ENCODE results near the gene CCDC88C. TPM values are rescaled to one million over a fixed set of nuclear protein-coding genes. Genes with fewer than 3 reads are reported as not detected.

Gene CCDC88C
- polyA plus RNA-seq, 4 donors = 32.6 to 36.2 (median 34.0) TPM

DNA sequence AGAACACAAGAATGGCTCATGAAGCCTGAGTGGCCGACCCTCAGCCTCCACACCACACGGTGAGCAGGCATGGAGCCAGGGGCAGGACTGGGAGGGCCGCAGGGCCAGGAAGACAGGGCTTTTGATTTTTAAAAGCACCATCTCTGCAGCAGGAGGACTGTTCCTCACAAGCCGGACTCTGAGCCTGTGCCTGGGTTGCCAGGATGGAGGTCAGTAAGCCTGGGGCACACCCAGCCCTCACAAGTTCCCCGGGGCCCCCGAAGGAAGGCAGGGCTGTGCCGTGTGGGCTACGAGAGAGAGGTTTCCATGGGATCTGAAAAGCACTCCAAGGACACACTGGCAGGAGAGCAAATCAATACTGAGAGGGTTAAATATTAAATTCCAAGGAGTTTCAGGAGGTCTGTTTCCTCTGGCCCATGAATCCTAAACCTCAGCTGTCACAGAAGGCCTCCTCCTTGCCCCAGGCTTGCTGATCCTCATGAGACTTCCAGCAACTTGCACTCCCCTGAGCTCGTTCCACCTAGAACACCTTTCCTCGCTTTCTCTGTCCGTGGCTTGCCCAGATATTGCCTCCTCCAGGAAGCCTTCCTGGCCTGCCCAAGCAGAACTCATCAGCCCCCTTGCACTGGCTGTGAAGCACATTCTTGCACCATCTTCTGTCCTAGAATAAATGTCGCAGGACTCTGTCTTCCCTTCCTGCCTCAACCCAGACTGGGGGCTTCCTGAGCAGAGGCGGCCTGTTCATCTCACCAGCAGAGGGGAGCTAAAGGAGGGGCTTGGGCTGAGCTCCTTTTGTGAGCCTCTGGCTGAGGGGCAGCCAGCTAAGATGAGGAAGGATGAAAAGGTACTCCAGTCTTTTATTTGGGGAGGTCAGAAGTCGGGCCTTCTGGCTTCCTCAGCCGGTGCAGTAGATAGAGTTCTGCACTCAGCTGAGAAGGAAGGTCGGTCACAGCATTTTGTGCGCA, 64.6 kb downstream of the CCDC88C start:
- no peak for DNase-seq (ENCODE audit: low read depth in 4 of 4, low spot score in 3 of 4)

DNA sequence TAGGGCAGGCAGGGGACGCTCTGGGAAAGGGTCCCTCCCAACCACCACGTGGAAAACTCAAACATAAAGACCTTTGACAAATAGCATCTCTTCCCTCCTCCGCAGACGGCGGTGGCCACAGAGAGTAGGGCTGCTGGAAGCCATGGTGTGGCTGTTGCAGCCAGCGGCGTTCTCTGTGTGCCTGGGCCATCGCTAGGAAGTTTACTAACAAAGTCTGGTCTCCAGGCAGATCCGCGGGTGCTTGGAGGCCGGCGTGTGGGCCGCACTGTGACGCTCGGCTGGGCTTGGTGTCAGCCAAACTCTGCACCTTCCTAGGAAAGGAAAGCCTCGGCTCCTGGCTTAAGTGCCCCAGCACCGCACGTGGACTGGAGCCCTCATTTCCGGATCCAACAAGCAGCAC, 65.6 kb downstream of the CCDC88C start:
- no peak for DNase-seq (ENCODE audit: low read depth in 4 of 4, low spot score in 3 of 4)

DNA sequence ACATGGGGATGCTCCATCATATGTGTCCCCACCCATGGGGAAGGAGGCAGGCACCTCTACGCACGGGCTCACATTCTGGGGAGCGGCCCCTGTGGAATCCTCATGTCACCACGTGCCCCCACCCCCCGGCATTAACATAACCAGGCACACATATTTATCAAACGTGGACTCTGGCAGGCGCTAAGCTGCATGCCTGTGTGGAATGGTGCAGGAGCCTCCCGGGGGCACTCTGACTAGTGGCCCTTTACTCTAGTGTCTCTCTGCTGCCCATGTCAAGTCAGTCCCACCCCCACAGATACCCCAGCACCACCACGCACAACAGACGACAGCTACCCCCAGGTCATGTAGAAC, 66.1 kb downstream of the CCDC88C start:
- DNase-seq (ENCODE audit: low read depth in 4 of 4, low spot score in 3 of 4) = no peak

DNA sequence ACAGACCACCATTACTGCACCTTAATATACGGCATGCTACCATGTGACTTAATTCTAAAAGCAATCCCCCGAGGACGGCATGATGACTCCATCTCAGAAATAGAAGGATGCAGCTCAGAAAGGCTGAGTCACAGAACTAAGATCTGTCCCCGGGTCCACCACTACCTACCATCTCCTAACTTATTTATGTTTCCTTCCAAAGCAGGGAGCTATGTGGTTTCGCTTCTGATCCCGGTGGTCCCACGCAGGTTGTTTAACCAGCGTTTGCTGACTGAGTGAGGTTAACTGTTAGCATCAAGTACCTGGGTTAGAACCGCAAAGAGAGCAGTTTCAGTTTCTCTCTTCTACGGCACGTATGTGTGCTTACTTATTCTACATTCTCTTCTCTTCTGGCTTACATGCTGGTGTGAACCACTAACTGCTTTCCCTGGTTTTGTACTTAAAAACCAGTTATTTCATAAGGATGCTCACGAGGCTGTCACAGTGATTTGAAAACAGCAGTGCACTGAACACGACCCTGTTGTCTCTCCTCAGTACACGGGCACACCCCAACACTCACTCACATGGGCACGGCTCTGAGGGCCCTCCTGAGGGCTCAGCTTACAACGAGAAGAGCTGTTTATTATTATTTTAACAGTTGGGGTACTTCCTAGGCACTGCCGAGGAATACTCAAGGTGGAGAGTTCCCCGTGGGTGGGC, 66.7 kb downstream of the CCDC88C start:
- no peak for DNase-seq (ENCODE audit: low read depth in 4 of 4, low spot score in 3 of 4)

DNA sequence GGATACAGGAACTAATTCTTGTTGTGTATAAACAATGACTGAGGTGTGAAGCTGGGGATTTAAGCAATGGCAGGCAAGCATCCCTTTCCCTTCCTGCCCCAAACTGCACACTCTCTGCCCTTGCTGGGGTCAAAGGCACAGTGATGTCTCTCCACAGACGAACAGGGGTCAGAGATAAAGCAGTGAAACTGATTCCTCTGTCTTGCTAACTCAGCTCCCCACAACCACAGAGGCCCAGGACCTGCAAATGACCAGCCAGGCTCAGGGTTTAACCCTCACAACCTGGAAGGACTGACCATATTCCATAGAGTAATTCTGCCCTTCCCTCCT, 67.2 kb downstream of the CCDC88C start:
- no peak for DNase-seq (ENCODE audit: low read depth in 4 of 4, low spot score in 3 of 4)

DNA sequence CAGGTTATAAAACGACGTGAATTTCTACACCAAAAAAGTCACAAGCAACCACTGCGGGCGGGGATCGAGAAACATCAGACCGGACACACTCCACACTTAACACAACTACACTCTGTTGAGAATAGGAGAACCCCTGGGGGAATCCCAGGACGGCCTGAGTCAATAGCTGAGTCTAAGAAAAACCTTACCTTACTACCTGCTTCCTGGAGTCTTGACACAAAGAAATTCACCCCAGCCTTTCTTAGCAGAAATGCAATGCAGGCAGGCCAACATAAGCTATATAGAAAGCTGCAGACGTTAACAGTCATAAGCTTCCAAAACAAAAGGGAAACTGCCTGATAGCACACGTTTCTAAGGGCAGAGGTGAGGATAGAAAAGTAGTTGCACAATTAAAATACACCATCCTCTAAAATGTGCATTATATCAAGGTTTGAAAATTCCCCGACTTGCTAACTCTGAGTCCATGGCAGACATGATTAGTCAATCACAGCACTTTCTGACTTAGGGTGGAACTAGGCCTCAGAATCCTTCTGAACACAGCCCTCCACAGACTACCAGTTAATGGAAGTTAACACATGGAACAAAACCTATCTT, 68.0 kb downstream of the CCDC88C start:
- DNase-seq (ENCODE audit: low read depth in 4 of 4, low spot score in 3 of 4) = no peak

DNA sequence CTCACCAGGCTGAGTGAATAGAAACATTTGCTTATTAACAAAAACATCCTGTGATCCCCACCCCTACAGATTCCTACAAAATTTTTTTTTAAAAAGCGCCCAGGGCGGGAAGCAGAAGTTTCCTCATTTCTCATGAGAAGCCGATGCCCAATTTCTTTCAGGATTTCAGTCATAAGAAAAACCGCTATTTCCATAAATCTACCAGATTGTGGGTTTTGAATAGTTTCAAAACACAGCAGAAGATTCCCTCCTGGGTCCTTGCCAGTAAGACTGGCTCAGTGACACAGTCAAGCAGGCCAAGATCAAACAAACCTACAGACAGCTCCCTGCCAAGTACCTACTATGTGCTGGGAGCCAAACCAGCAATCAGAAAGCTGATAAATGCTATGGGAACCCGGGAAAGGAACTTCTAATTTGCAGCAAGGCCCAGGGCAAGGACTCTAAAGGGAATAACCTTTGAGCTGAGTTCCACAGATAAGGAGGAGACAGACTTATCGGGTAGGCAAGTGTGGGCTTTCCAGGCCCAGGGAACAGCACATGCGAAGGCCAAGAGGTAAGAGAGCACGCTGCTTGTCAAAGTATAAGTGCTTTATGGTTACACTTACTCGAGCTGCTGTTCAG, 68.7 kb downstream of the CCDC88C start:
- no peak for DNase-seq (ENCODE audit: low read depth in 4 of 4, low spot score in 3 of 4)

DNA sequence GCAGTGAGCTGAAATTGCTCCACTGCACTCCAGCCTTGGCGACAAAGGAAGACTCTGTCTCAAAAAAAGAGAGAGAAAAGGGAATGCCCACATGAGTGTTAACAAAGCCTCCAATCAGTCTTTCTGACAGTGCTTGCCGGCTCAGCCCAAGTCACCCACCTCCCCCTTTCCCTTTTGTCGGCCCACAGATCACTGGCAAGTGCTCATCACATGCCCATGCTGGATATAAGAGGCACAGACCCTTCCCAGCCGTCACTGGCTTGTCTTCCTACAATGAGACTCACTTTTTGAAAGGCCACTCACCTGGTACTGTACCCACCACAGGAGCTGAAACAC, 70.8 kb downstream of the CCDC88C start:
- no peak for DNase-seq (ENCODE audit: low read depth in 4 of 4, low spot score in 3 of 4)

DNA sequence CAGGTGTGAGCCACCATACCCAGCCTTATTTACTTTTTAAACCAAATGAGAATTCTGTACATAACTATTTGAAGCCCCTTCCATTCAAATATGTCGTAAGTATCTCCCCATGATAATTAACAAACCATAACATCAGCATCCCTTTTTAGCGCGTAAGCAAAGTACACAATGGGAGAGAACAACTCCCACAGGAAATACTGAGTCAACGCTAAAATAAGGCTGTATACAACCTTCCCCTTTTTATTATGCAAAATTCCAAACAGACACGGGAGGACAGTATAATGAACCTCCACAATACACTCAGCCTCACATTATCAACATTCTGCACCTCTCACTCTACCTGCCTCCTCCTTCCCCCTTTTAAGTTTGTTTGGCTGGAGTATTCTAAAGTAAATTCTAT, 73.5 kb downstream of the CCDC88C start:
- DNase-seq (ENCODE audit: low read depth in 4 of 4, low spot score in 3 of 4) = no peak

DNA sequence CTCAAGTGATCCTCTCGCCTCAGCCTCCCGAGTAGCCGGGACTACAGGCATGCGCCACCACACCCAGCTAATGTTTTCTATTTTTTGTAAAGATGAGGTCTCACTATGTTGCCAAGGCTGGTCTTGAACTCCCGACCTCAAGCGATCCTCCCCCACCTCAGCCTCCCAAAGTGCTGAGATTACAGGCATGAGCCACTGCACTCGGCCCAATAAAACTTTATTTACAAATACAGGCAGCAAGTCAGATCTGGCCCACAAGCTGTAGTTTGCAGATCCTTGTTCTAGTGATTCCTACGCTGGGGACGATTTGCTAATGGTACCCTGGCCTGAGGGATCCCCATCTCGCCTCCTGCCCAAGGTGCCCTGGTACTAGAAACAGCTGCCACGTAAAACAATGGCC, 74.6 kb downstream of the CCDC88C start:
- no peak for DNase-seq (ENCODE audit: low read depth in 4 of 4, low spot score in 3 of 4)

DNA sequence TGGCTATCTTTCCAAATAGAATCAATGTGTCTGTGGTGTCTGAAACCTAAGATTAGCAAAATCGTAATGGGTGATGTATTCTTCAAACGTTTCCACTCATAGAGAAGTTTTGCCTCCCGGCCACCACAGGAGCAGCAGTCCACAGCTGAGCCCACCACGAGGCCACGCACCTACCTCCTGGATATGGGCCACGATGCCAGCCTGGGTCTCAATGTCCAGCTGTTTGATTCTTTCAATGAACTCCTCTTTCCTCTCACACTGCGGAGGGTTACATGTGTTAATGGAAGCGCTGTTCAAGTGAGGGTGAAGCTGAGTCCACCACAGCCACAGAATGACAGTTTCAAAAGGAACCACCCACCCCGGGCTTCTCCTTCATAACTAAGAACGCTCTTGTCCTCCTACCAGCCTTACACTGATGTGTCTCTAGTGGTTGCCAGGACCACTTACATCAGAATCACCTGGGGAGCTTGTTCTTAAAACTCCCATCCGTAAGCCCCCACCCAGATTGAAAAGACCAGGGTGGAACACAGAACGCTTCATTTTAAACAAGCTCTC, 75.3 kb downstream of the CCDC88C start:
- DNase-seq (ENCODE audit: low read depth in 4 of 4, low spot score in 3 of 4) = no peak

DNA sequence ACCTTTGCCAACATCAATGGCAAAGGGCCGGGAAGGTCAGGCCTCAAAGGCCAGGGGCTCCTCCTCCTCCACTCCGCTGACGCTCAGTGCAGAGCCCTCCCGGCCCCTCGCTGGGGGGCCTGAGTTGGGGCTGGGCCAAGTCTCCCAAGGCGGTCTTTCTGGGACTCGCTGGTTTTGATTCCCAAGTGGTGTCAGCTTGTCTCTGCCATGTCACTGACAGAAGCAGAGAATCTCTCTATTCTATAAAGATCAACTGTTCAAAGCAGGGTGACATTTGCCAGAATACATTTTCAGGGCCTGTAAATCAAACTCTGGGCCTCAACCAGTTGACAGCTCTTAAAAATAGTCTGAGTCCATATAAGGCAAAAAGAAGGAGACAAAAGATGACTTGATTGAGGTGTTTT, 75.9 kb downstream of the CCDC88C start:
- no peak for DNase-seq (ENCODE audit: low read depth in 4 of 4, low spot score in 3 of 4)

DNA sequence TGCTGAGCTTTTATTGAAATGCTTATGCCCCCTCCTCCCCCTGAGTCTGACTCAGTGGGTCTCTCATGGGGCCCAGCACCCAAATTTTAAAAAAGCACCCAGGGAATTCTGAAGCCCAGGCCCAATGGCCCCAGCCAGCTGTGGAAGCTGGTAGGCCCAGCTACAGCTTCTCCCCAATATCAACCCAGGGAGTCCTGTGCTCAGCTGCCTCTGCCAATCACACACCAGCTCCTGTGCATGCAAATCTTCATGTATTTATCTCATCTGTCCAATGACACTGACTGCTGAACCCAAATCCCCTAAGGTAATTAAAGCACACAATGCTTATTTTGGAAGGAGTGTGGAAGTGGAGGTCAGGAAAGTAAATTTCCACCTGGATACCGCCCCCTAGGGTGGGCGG, 76.3 kb downstream of the CCDC88C start:
- no peak for DNase-seq (ENCODE audit: low read depth in 4 of 4, low spot score in 3 of 4)

DNA sequence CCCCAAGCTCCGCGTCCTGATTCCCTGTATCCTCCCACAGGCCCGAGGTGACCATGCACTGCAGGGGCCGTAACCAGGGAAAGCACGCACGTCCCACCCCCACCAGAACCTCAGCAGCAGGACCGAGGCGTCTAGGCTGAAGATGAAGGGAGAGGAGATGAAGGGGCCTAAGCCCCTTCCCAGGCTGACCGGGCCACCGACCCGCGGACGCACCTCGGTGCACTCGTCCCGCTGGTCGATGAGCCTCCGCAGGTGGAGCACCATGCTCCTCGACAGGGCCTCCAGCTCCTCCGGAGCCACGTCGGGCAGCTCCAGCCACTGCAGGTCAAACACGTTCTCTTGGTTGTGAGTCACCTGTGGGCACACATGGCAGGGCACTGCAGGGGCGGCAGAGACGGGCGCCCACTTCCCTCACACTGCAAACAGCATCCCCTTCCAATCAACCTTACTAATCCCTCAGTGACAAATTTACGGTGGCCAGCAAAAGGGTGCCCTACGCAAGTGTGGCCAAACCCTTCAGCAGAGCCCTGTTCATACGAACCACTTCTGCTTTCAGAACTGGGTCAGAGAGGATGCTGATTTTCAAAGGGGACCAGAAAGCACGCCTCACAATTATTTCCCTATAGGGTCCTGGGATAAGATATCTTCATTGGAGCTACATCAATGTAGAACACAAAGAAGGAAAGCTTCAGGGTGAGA, 77.8 kb downstream of the CCDC88C start:
- DNase-seq (ENCODE audit: low read depth in 4 of 4, low spot score in 3 of 4) = no peak

DNA sequence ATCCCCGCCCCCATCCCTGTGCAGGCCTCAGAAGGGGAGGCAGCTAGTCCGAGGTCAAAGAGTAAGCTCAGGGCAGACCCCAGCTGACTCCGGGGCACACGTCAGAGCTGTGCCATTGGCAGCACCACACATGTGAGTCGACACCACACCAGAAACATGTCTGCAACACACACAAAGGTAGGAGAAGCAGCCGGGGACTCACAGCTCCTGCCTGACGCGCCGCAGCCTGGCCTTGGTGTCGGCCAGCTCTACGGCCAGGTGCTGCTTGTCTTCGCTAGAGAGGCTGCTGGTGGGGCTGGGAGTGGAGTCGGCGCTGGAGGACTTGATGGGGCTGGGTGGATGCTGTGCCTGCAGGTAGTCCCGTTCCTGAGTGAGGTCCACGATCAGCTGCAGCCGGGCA, 78.5 kb downstream of the CCDC88C start:
- DNase-seq (ENCODE audit: low read depth in 4 of 4, low spot score in 3 of 4) = no peak

DNA sequence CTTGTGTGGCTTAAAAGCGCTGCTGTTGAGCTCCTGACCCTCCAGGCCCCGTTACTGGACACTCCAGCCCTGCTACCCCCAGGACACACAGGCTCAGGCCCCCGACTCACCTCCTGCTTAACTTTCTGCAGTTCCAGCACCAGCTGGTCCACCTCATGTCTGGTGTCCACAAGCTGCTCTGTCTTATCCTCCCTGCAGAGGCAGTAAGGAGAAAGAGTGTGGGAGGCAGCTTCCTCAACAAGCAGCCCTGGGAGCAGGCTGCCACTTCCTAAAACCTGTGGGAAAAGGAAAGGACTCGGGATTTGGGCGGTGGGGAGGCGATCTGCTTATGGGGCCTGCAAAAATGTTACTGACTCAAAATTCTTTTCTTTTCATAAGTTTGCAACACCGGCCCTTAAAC, 79.2 kb downstream of the CCDC88C start:
- DNase-seq (ENCODE audit: low read depth in 4 of 4, low spot score in 3 of 4) = no peak

DNA sequence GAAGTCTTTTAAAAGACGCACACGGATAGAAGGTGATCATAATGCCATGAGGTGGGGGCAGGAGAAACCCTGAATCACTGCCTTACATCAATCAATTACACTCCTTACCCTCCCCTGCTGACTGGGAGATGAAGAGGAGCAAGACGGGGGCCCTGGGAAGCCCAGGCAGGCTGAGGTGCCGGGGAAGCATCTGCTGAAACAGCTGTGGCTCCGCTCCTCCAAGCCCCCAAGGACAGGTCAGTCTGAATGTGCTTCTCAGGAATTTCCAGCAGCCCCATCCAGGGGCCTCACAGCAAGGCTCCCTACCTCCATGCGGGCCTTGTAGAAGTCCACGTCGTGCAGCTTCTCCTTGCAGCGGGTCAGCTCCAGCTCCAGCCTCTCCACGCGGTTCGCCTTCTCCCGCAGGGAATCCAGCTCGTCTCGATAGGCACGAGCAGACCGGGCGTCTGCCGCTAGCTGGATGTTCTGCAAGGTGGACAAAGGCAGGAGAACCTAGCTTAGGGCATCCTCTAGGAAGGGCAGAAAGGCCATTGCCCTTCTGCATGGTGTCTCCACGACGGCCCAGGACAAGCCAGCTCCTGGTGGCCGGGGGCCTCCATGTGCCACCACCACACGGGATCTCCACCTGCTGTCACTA, 79.8 kb downstream of the CCDC88C start:
- DNase-seq (ENCODE audit: low read depth in 4 of 4, low spot score in 3 of 4) = no peak

DNA sequence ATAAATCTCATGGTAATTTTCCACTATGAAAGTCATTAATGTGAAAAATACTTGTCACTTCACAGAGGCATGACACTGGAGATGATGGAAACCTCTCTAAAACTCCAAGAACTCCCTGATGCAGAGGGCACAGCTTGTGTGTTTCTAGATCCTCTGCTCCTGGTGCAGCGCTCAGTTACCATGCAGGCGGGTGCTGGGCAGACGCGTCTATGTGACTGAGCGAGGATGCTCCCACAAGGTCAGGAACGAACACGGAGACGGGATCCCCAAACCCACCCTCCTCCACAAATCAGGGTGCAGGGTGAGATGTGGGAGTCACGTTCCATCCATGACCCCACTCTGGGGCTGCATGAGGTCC, 81.5 kb downstream of the CCDC88C start:
- no peak for DNase-seq (ENCODE audit: low read depth in 4 of 4, low spot score in 3 of 4)

DNA sequence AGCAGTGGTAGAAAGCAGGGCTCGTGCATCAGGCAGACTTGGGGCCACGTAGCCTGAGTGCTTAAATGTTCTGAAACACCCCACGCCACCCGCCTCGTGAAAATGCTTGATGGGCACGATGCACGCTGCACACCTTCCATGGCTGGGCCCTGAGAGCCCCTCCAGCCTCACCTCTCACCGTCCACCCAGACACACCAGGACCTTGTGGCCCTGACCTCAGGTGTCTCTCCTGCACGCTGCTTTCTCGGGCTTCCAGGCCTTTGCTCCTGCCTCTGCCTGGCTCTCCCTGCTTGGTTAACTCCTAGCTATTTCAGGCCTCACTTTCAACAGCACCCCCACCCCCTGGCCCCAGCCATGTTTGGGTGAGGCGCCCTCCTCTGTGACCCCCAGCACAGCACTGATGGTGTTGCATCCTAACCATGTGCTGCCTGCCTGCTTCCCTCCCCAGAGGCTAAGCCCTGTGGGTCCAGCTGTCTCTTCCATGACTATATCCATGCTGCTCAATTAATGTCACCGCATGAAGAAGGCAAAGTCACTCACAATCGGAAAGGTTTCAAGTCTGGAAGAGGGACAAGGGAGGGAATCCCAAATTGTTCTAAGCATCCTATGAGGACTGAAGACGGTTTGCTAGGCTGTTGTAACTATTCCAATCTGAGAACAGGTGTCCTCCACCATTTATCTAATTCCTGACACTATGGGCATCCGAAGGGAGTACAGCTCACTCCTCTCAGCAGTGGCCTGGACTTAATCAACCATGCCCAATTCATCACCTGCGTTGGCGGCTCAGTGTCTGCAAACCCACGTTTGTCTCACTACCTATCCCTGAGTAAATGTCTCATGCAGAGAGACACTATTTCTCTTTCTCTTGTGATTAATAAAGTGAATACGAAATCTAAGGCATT, 82.2 kb downstream of the CCDC88C start:
- no peak for DNase-seq (ENCODE audit: low read depth in 4 of 4, low spot score in 3 of 4)
